D721Med (cell line): ENCODE measurements around the gene SLC15A1.

Source experiments
- DNase-seq: peaks from one replicate; pipeline ENCODE4 v3.0.0; 2011; ENCODE audit warnings: low spot score; ENCODE audit not compliant: insufficient read length
- FAIRE-seq: peaks from 2 replicates; lab custom pipeline; 2011; peaks lifted over from hg19 to GRCh38; lab: Jason Lieb, UNC
- TF ChIP-seq, protein P1 (sequence below): IDR thresholded peaks from 2 replicates; pipeline ENCODE4 v1.5.1; 2012; ENCODE audit warnings: mild to moderate bottlenecking, control low read depth; ENCODE audit not compliant: insufficient read depth; ENCODE audit errors: missing control alignments

The SLC15A1 gene

DNA sequence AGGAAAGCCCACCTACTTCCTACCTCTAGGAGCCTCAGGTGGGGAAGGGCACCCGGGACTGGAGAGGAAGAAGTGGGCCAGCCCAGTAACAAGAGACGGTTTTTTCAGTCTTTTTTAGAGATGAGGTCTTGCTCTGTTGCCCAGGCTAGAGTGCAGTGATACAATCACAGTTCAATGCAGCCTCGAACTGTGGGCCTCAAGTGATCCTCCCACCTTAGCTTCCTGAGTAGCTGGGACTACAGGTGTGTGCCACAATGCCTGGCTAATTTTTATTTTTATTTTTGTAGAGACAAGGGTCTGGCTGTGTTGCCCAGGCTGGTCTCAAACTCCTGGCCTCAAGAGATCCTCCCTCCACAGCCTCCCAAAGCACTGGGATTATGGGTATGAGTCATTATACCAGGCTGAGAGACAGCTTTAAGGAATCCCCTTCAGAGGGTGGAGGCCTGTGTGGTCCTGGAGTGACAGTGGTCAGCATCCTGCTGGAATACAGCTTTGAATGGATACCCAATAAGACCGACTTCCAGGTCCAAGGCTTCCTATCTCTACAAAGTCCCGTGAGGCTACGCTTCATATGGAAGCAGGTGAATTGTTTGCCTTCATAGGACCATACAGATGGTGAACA is 63.0 kb downstream of the SLC15A1 start:
- TF ChIP-seq, protein P1, sequence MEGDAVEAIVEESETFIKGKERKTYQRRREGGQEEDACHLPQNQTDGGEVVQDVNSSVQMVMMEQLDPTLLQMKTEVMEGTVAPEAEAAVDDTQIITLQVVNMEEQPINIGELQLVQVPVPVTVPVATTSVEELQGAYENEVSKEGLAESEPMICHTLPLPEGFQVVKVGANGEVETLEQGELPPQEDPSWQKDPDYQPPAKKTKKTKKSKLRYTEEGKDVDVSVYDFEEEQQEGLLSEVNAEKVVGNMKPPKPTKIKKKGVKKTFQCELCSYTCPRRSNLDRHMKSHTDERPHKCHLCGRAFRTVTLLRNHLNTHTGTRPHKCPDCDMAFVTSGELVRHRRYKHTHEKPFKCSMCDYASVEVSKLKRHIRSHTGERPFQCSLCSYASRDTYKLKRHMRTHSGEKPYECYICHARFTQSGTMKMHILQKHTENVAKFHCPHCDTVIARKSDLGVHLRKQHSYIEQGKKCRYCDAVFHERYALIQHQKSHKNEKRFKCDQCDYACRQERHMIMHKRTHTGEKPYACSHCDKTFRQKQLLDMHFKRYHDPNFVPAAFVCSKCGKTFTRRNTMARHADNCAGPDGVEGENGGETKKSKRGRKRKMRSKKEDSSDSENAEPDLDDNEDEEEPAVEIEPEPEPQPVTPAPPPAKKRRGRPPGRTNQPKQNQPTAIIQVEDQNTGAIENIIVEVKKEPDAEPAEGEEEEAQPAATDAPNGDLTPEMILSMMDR = no peak
- FAIRE-seq (no peak), DNase-seq (no peak)

DNA sequence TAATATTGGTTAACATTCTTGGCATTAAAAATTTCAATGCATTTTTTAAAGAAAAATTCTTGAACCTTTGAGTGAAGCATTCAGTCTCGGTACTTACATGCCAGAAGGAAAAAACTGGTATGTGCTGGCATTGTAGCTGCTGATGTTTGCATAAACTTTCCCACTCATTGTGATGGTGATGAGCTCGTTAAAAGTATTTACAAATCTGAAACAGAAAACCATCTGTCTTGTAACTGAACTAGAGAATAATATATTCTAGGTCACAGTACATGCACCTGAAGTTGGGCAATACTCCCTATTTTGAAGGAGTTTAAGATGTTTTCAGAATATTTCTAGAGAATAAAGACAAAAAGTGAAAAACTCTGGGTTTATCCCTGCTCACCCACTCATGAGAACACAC is 64.1 kb downstream of the SLC15A1 start:
- DNase-seq (no peak), FAIRE-seq (no peak)
- TF ChIP-seq, protein P1 = no peak

DNA sequence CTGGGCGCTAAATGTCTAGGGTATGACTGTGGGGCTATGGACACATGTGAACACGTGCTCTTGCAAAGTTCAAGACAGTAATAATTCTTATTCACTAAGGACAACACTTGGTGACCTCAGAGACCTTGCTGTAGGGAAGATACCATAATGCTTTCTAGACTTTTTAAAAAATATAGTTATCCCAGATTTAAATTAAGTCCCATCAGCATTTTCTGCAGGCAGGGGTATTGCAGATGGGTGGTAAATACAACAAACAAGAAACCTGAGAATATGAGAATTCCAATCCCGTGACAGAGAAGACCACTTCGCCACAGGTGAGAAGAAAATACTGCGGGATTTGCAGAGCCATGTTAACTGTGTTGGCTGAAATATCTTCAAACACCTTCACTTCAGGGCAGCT is 65.2 kb downstream of the SLC15A1 start:
- no peak for FAIRE-seq
- TF ChIP-seq, protein P1 = no peak

DNA sequence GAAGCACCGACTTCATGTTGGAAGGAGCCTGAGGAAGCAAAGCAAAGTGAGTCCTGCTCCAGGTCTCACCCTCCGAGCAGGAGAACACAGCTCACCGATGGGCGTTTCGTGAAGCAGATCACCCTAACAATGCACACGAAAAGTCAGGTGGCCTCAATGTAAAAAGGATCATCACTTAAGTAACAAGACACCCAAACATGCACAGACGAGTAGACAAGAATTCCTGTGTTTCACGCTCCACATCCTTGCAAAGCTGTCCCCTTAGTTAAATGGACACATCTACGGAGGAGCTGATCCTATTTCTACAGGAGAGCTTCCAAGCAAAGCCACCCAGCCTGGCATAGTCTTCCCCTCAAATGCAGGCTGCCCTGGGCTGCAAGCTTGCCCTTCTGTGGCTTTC is 66.2 kb downstream of the SLC15A1 start:
- no peak for DNase-seq
- TF ChIP-seq, protein P1 = no peak
- no peak for FAIRE-seq

More for the DNA sequence above, 65.2 kb downstream of the SLC15A1 start:
- no peak for DNase-seq

DNA sequence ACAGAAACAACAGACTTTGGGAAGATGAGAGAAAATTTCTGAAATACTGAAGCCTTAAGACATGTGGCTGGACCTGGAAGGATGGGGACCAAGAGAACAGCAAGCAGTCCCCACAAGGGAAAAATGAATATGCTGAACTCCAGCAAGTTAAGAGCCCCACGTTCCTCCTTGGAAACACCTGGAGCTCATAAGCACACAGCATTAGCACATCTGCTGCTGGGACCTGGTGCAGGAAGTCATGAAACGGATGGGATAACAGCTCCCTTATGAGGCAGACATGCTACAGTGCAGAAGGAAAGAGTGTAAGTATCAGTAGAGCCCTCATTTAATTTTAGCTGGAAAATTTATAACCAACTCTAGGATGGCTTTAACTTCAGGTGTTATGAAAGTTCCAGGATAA is 67.3 kb downstream of the SLC15A1 start:
- FAIRE-seq (no peak), DNase-seq (no peak)
- TF ChIP-seq, protein P1 = no peak

DNA sequence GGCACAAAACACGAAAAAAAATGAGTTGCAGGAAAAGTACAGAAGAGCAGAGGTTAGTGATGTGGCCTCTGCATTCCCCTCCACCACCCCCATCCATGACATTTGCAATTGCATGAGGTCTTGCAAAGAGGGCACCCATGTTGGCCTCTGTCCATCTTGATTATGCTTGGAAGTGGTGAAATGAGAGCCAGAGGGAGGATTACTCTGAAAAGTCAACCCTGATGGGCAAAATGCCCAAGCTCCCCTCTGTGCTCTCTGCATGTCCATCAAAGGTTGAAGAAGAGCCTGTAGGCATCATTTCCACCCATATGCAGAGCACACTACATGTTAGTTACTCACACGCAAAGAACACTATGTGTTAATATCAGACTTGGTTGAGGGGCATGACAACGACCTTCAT is 71.4 kb downstream of the SLC15A1 start:
- FAIRE-seq = no peak
- TF ChIP-seq, protein P1 = no peak
- DNase-seq = no peak

DNA sequence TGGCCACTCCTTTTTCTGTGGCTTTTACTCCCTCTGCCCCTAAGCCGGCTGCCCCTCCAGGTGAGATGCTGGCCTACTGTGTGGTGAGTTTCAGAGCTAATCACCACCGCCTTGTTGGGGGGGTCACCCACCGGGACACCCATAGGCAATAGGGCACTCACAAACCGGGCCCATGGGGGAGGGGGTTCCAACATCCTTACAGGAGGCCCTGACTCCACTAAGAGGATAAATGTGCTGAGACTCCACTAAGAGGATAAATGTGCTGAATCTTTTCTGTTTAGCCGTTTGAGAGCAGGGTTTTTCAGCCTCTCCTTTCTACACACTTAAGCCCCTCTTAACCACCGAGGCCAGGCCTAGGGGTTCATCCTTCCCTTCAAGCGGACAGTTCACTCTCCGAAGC is 73.7 kb downstream of the SLC15A1 start:
- TF ChIP-seq, protein P1 = no peak
- DNase-seq (peak; percentile 49), FAIRE-seq (peak; percentile 69)
